ENCODE data around the gene TECPR2.

DNA sequence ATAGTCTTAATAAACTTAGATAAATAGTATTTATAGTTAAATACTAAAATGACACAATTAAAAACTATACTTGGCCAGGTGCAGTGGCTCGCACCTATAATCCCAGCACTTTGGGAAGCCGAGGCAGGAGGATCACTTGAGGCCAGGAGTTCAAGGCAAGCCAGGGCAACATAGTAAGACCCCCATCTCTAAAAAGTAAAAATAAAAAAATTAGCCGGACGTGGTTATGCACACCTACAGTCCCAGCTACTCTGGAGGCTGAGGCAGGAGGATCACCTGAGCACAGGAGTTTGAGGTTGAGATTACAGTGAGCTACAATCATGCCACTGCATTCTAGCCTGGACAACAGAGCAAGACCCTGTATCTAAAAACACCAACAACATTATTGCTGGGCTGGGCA, 16.1 kb upstream of the TECPR2 start:
- TF ChIP-seq POLR2A (IDR thresholded peaks at IDR 0.05; ENCODE audit: low read depth, low read length) (no peak), POLR2AphosphoS5 (IDR thresholded peaks at IDR 0.05; ENCODE audit: low read depth, low read length) (no peak), SPI1 (IDR thresholded peaks at IDR 0.05; ENCODE audit: low read depth, low read length) (no peak), TAF1 (IDR thresholded peaks at IDR 0.05; ENCODE audit: low read depth, low read length) (no peak), POU2F2 (IDR thresholded peaks at IDR 0.05; ENCODE audit: low read depth, low read length) (no peak), PAX5 (IDR thresholded peaks at IDR 0.05; ENCODE audit: insufficient read depth, low read length, severe bottlenecking) (no peak)
